ENCODE measurements around the gene HDAC2.

GRCh38 chr6:113925378-113925777 lies 45.6 kb downstream of the HDAC2 start:
- no peak for TF ChIP-seq CTCF (IDR thresholded peaks at IDR 0.05 in 8 of 11, conservative IDR thresholded peaks at IDR 0.05 in 3 of 11)
- TF ChIP-seq POLR2A (IDR thresholded peaks at IDR 0.05), result no peak
- TF ChIP-seq POLR2AphosphoS5 (IDR thresholded peaks at IDR 0.05), result no peak

Measured in spleen (tissue), 7 donors.